Esophagus squamous epithelium (tissue), 4 donors: ENCODE results near the gene FBXL7.

ENCODE experiments used
- POLR2A ChIP-seq, 4 donors: fragments of 450-650 bp; IDR thresholded peaks; one replicate each; pipeline ENCODE4 v1.6.1; 2017; ENCODE audit warnings: antibody characterized with exemption in 4 of 4, mild to moderate bottlenecking in 4 of 4, moderate library complexity in 3 of 4
- TF ChIP-seq, protein P1 (sequence below), 6 experiments: fragments of 450-650 bp in 4 of 6; fragments of 200-600 bp in 2 of 6; sonication (generic) in 2 of 6; IDR thresholded peaks; one replicate each; pipeline ENCODE4 v1.5.1; 2016 to 2019; ENCODE audit warnings: antibody characterized with exemption in 6 of 6, mild to moderate bottlenecking in 4 of 6, moderate library complexity in 4 of 6

DNA sequence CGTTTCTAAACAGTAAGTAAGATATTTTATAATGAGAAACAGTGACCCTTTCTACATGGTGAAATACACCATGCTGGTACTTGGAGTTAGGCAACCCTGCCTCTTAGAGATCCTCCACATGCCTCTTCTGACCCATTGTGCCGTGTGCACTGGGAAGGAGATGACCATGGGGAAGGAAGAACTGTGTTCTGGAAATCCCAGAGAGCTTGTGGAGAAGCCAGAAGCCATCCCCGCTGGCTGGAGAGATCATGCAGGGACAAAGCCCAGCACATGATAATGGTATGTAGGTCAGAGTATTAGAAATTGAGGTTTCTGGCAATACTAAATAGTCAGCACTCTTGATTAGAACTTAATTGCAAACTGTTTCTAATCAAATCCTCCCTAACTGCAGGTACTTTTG, 307.3 kb downstream of the FBXL7 start:
- TF ChIP-seq, protein P1, sequence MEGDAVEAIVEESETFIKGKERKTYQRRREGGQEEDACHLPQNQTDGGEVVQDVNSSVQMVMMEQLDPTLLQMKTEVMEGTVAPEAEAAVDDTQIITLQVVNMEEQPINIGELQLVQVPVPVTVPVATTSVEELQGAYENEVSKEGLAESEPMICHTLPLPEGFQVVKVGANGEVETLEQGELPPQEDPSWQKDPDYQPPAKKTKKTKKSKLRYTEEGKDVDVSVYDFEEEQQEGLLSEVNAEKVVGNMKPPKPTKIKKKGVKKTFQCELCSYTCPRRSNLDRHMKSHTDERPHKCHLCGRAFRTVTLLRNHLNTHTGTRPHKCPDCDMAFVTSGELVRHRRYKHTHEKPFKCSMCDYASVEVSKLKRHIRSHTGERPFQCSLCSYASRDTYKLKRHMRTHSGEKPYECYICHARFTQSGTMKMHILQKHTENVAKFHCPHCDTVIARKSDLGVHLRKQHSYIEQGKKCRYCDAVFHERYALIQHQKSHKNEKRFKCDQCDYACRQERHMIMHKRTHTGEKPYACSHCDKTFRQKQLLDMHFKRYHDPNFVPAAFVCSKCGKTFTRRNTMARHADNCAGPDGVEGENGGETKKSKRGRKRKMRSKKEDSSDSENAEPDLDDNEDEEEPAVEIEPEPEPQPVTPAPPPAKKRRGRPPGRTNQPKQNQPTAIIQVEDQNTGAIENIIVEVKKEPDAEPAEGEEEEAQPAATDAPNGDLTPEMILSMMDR (IDR thresholded peaks at IDR 0.05) = no peak
- TF ChIP-seq POLR2A (IDR thresholded peaks at IDR 0.05) = no peak
